A673 (cell line): ENCODE results near the gene SLC17A3. TPM values are rescaled to one million over a fixed set of nuclear protein-coding genes. Genes with fewer than 3 reads are reported as not detected.

Experiments
- BruUV-seq: library from RNA; stranded (reverse); fragments of 400-500 nt; replicated peaks from 2 replicates; lab custom pipeline; 2021; lab: Mats Ljungman, UMichigan
- CTCF ChIA-PET: fragments of 300-600 bp; sonication (Branson Sonifier 250); formaldehyde crosslinking; loops from one replicate; lab custom pipeline; 2022; ENCODE audit warnings: antibody characterized with exemption; lab: Charles Lee
- POLR2A ChIA-PET: fragments of 300-600 bp; sonication (Branson Sonifier 250); formaldehyde crosslinking; loops from one replicate; lab custom pipeline; 2022; ENCODE audit warnings: antibody characterized with exemption; ENCODE audit not compliant: low non-redundant PET; lab: Charles Lee
- DNase-seq: peaks from one replicate; pipeline ENCODE4 v3.0.0-alpha.2; 2015; ENCODE audit warnings: low spot score
- H3K27ac ChIP-seq: fragments of 200-600 bp; sonication (generic); 2 replicates; pipeline ENCODE4 v1.5.1; 2016; ENCODE audit warnings: mixed run types, low read depth, mild to moderate bottlenecking, mixed read lengths, antibody characterized with exemption, low read length; ENCODE audit not compliant: poor library complexity, severe bottlenecking
- H3K27me3 ChIP-seq: fragments of 200-600 bp; sonication (generic); replicated peaks from 2 replicates; pipeline ENCODE4 v1.6.1; 2017; ENCODE audit warnings: mixed run types, low read depth, mild to moderate bottlenecking, mixed read lengths, antibody characterized with exemption, low read length; ENCODE audit not compliant: insufficient read depth, poor library complexity
- H3K36me3 ChIP-seq: fragments of 200-600 bp; sonication (generic); 2 replicates; pipeline ENCODE4 v1.6.1; 2016; ENCODE audit warnings: mixed run types, mild to moderate bottlenecking, mixed read lengths, antibody characterized with exemption, low read length; ENCODE audit not compliant: insufficient read depth, poor library complexity, severe bottlenecking
- H3K4me1 ChIP-seq: fragments of 200-600 bp; sonication (generic); 2 replicates; pipeline ENCODE4 v1.6.1; 2017; ENCODE audit warnings: mixed run types, mild to moderate bottlenecking, mixed read lengths, antibody characterized with exemption, low read length; ENCODE audit not compliant: insufficient read depth, poor library complexity, severe bottlenecking
- H3K4me3 ChIP-seq: fragments of 200-600 bp; sonication (generic); 2 replicates; pipeline ENCODE4 v1.5.1; 2016; ENCODE audit warnings: low read depth, mixed run types, mild to moderate bottlenecking, mixed read lengths, low read length; ENCODE audit not compliant: poor library complexity, severe bottlenecking
- H3K9me3 ChIP-seq: fragments of 200-600 bp; sonication (generic); 2 replicates; pipeline ENCODE4 v1.6.1; 2016; ENCODE audit warnings: mixed run types, low read depth, mild to moderate bottlenecking, mixed read lengths, antibody characterized with exemption, low read length; ENCODE audit not compliant: poor library complexity, severe bottlenecking
- EZH2 ChIP-seq: fragments of 200-600 bp; sonication (generic); IDR thresholded peaks from 2 replicates; pipeline ENCODE4 v1.6.1; 2017; ENCODE audit warnings: borderline replicate concordance, low read depth, mild to moderate bottlenecking, mixed read lengths, antibody characterized with exemption, low read length; ENCODE audit not compliant: poor library complexity, severe bottlenecking
- intact Hi-C: fragments of 100-400 bp; cut with micrococcal nuclease; formaldehyde crosslinking; loops from one replicate; pipeline ENCODE4 v1.10.0; 2022; ENCODE audit not compliant: unreplicated experiment
- total RNA-seq: library from RNA; stranded (reverse); gene quantifications from 2 replicates; pipeline ENCODE4 v1.2.3, GENCODE V29; 2021
- TF ChIP-seq, protein P1 (sequence below): fragments of 300-800, 200-600 bp; sonication (generic); conservative IDR thresholded peaks from 2 replicates; pipeline ENCODE4 v1.5.1; 2017; ENCODE audit warnings: low read depth, mild to moderate bottlenecking, antibody characterized with exemption, low read length, moderate library complexity, mixed read lengths

The SLC17A3 gene
- total RNA-seq, 1 experiment from 2014 or later, result not detected

DNA sequence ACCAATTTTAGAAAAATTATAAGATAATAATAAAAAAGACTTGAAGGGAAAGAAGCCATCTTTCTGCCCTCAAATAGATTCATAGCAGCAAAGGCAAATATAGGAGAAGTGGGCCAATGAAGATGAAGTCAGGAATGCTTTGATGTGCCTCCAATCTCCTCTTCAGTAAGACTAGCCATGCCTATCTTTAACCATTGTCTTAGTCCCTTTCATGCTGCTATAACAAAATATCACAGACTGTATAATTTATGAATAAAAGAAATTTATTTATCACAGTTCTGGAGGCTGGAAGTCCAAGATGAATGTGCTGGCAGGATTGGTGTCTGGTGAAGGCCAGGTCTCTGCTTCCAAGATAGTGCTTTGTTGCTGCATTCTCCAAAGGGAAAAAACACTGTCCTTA, 18.8 kb upstream of the SLC17A3 start:
- BruUV-seq, result no TSS peak
- Histone ChIP-seq H3K27ac (no peak overlapping the region), H3K9me3 (no peaks in the 10 kb centered on the region), H3K4me1 (no peaks in the 10 kb centered on the region), H3K4me3 (no peak overlapping the region), H3K27me3 (no peaks in the 10 kb centered on the region), H3K36me3 (no peaks in the 10 kb centered on the region)
- ChIA-PET CTCF (no interaction called here), POLR2A (no interaction called here)
- intact Hi-C loops, result loop anchor here (5.0 kb wide), 3 partner anchors 106 to 671 kb away; no protein-coding TSS in a partner anchor
- DNase-seq, result no peak
- TF ChIP-seq, protein P1, sequence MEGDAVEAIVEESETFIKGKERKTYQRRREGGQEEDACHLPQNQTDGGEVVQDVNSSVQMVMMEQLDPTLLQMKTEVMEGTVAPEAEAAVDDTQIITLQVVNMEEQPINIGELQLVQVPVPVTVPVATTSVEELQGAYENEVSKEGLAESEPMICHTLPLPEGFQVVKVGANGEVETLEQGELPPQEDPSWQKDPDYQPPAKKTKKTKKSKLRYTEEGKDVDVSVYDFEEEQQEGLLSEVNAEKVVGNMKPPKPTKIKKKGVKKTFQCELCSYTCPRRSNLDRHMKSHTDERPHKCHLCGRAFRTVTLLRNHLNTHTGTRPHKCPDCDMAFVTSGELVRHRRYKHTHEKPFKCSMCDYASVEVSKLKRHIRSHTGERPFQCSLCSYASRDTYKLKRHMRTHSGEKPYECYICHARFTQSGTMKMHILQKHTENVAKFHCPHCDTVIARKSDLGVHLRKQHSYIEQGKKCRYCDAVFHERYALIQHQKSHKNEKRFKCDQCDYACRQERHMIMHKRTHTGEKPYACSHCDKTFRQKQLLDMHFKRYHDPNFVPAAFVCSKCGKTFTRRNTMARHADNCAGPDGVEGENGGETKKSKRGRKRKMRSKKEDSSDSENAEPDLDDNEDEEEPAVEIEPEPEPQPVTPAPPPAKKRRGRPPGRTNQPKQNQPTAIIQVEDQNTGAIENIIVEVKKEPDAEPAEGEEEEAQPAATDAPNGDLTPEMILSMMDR, result no peak
- no peak for TF ChIP-seq EZH2

DNA sequence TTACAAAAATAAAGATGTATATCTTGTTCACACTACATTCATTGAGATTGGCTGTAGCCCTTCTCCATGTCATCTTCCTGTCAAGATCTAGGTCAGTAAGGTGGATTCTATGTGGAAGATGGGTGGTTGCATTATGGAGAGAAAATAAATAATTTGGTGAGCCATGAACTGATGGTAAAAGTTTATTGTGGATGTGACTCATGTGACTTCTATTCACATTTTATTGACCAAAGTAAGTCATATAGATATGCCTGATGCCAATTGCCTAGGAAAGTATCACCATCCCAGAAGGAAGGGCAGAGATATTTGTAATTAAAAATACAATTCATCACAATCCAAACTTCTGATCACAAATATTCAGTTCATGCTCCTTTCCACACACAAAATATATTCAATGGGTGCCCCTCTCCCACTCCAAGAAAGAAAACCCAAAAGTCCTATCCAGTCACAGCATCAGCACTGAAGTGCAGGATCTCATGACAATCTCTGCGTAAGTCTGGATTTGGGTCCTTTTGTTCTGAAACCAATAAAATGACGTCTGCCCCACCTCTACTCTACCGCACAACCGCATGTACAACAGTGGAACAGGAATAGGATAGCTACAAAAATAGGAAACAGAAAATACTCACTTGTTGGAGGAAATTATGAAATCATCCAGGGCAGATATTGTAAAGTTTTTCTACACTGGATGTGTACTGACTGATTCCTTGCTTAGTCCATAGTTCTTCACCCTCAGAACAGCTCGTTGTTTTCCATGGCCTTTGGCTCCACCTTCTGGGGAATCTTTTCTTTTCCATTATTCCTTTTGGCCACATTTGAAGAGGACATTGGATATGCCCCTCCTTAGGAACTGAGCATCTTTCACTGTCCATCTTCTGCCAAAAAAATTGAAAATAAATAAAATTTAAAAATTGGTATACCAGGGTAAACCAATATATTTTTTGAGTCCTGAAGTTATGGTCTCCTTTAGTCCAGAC, 16.1 kb upstream of the SLC17A3 start:
- BruUV-seq, result no TSS peak

DNA sequence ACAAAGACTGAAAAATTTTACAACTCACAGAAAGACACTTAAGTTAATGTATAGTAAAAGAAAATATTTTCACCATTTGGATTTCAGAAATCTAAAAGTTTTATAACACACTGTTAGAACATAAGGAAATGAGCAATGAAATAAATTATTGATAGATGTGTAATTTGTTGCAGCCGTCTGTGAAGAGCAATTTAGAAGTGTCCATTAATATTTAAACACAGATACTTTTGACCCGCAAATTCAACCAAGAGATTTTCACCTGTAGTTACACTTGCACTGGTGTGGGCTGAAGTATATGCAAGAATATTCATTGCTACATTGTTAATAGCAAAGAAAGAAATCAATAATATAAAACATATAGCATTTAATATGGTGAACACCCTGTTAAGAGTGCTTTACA, 14.6 kb upstream of the SLC17A3 start:
- Histone ChIP-seq H3K9me3 (no peaks in the 10 kb centered on the region), H3K36me3 (no peaks in the 10 kb centered on the region), H3K27me3 (no peaks in the 10 kb centered on the region), H3K4me1 (peaks cover 3% of the 10 kb centered on the region), H3K4me3 (no peak overlapping the region), H3K27ac (no peak overlapping the region)
- intact Hi-C loops, result no loop called here
- POLR2A ChIA-PET, result no interaction called here
- TF ChIP-seq, protein P1, result no peak
- no peak for TF ChIP-seq EZH2
- DNase-seq, result no peak
- no TSS peak for BruUV-seq
- CTCF ChIA-PET, result no interaction called here

More for the DNA sequence above, 16.1 kb upstream of the SLC17A3 start:
- no peak overlapping the region for H3K27ac ChIP-seq
- no peaks in the 10 kb centered on the region for H3K36me3 ChIP-seq
- peak; percentile 66 for DNase-seq
- POLR2A ChIA-PET, result no interaction called here
- H3K4me1 ChIP-seq, result no peaks in the 10 kb centered on the region
- no peaks in the 10 kb centered on the region for H3K9me3 ChIP-seq
- H3K27me3 ChIP-seq, result no peaks in the 10 kb centered on the region
- intact Hi-C loops, result loop anchor here (2.0 to 5.0 kb wide), 4 partner anchors 103 to 668 kb away; no protein-coding TSS in a partner anchor
- CTCF ChIA-PET, result interaction anchor here (0.6 kb wide), 1 partner anchor 171 kb away, joined by 4 read pairs; no protein-coding TSS in a partner anchor
- H3K4me3 ChIP-seq, result no peak overlapping the region
- no peak for TF ChIP-seq EZH2
- TF ChIP-seq, protein P1, result peak; percentile 58
